Activated CD8-positive, alpha-beta memory T cell treated with anti-CD3 and anti-CD28 coated beads, Interleukin-2, amount 50 U/mL, for 24 hours (primary cell): Measurements from ENCODE around the gene THRB.

Experiments
- DNase-seq: peaks from one replicate; pipeline ENCODE4 v3.0.0-alpha.2; 2020; ENCODE audit errors: extremely low read depth

Gene THRB

GRCh38 chr3:24377218-24377993 lies 117.2 kb downstream of the THRB start:
- DNase-seq, result no peak

- DNase-seq, result no peak
Observed at GRCh38 chr3:24375947-24376384, 118.7 kb downstream of the THRB start.

DNA sequence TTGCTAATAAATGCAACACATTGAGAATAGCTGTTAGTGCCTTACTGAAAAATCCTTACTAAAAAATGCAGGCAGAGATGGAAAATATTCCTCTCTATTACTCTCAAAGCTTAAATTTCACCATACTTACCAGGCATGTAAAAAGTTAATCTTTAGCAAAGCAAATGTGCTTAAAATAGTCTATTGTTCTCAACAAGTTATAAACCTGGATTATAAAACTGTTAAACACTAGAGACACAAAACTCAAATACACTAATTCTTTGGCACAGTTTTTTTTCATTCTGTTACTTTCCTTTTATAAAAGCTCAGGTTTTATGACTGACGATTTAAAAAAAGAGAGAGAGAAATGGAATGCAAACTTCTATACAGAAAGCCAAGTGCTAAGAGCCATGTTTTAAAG lies 119.8 kb downstream of the THRB start:
- DNase-seq, result no peak

DNA sequence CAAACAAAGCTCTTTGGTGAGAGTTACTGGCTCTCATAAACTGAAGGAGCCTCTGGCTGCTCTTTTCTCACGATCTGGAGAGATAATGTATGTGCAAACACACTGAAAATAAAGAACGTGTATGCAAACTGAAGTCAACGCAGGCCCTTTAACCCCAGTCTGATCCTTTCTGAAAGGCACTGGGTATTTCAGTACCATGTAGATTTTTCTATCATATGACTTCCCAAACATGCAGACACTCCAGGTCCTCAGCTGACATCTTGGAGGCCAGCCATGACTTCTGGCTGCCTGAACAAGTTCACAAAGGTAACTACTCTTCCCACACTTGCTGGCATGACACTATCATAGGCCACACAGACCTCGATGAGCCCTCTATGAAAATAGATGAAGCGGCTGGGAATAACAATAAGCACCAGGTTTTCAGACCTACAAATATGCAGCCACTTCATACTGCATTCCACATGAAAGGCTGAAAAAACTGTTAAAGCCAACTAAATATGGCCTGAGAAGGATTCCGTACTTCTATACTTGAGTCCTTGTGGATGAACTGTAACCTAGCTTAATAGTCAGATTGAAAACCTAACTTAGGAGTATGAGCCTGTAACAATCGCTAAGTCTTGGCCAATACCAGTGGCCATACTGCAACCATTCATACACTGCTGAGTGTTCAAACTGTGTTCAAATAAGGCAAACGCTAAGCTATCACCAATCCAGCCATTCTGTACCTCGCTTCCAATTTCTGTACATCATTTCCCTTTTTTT lies 121.3 kb downstream of the THRB start:
- no peak for DNase-seq

DNA sequence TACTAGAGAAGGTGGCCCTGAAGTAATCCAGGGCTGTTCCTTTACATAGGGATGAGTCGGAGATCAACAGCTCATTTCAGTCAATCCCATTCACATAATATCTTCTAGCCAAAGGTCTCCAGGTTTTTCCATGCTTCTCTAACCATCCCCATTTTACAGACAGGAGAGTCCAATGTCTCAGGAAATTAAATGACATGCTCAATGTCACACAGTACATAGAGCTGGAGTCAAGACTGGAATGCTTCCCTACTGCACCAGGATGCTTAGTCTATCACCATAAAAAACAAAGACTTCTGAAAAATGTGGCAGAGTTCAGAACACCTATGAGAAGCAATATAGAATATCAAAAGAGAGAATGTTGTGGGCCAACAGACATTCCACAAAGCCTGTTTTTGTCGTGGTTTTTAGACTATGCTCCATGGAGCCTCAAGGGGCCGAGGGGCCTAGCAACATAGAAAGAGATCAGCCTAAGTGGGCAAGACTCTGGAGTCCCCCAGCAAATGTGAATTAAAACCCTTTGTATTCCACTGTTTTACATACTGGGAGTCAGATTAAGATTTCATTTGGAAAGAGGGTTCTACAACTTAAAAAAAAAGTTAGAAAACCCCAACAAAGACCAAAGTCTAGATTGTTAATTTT lies 122.0 kb downstream of the THRB start:
- DNase-seq, result no peak

GRCh38 chr3:24370352-24371090 lies 124.1 kb downstream of the THRB start:
- DNase-seq, result no peak

- no peak for DNase-seq
Observed at GRCh38 chr3:24368605-24369004, 126.0 kb downstream of the THRB start.

DNA sequence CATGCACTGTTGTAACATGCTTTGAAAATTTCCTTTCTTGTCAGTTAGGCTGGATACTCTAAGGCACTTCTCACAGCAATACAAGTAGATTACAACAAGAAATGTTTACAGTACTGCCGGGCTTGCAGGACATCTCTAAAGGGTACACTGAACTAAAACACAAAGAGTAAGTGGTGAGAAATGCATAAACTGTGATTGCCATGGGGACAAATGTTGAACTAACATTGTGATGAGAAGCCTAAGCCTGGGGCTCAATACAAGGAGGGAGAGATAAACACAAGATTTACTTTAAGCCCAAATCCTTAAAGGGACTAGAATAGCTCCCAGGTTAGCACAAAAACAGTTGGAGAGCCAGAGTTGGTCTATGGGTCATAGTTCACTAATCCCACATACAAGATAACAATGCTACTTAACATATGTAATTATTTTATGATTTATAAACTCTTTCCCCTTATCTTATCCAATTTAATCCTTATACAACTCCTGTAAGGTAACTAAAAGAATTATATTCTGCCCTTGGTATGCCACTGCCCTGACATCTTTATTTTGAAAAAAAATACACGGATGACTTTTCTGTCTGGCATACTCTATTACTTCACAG lies 126.9 kb downstream of the THRB start:
- no peak for DNase-seq

DNA sequence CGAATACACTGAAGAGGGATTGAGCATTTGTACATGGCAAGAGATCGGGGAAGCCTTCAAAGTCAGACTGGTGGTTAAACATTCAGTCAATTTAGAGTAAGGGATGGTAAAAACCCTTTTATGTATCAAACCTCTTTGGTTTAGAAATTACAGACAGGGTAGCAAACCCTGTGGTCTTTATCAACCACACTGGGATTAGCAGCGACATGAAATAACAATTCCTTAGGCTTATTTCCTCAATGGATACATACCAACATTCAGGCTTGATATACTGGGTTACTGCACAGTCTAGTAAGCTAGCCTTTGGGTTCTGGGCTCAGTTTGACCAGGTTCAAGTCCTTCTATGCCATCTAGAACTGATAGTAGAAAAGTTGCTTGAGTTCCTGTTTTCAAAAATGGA lies 127.4 kb downstream of the THRB start:
- DNase-seq, result no peak

- DNase-seq, result no peak
Observed at GRCh38 chr3:24365168-24365567, 129.5 kb downstream of the THRB start.

- no peak for DNase-seq
Observed at GRCh38 chr3:24364359-24364758, 130.3 kb downstream of the THRB start.

GRCh38 chr3:24363242-24363641 lies 131.4 kb downstream of the THRB start:
- DNase-seq, result no peak

DNA sequence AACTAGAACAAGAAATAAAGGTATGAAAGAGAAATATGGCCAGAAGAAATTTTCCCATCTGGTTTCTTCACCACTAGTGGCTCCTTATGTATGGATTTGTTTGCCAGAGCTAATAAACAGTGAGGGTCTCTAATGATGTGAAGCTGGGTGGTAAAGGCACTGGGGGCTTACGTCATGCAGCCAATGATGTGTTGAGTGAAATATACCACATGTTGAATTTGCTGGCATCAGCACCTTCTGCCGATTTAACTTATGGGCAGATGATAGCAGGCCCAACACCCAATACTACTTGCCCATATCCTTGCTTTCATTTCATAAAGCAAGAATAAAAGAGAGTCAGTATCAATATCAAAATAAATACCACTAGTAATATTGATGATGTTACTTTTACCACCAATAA lies 133.0 kb downstream of the THRB start:
- no peak for DNase-seq

DNA sequence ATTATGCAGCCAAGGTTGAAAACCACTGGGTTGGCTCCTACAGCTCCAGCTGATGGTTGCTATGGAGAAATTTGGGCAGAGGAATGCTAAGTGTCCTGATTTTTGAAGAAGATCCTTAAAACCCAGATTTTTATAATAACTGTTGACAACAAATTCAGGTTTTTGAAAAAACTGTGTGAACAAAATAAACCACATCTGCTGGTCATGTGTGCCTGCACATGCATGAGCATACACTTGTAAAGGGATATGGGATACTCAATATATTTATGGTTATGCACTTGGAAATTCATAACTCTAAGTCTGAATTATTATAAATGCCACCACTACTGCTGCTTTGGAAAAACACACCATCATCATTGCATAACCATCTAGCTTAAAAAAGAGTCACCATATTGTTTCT lies 133.7 kb downstream of the THRB start:
- no peak for DNase-seq

DNA sequence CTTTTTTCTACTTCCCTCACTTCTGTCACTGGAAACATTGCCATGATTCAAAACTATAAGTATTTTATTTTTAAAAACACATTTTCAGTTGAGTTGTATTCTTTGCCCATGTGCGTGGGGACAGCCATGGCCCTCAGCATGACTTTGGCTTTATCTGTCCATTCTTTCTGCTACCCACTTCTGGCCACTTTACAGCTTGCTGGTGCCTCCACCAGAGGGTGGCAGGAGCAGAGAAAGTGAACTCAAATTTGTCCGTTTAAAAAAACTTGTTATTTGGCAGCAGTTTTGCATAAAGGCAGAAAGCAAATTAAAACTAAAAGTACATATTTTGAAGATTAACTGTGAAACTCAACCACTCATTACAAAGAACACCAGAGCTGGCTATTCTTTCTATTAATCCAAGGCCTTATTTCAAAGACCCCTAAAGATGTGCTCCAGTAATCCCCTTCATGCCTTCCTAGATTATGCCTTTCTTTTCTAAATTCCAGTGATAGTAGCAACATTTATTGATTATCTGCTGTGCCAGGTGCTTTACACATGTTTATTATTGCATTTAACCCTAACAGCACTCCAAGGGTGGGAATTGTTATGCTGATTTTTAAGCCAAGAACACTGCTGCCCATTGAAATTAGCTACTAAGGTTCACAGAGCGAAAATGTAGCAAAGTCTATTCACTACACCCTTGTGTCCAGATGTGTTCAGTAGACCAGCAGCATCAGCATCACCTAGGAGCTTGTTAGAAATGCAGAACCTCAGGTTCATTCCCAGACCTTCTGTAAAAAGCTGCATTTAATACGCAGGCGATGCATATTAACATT lies 134.8 kb downstream of the THRB start:
- no peak for DNase-seq

GRCh38 chr3:24359102-24359501 lies 135.5 kb downstream of the THRB start:
- DNase-seq, result no peak

GRCh38 chr3:24357635-24358034 lies 137.0 kb downstream of the THRB start:
- no peak for DNase-seq

DNA sequence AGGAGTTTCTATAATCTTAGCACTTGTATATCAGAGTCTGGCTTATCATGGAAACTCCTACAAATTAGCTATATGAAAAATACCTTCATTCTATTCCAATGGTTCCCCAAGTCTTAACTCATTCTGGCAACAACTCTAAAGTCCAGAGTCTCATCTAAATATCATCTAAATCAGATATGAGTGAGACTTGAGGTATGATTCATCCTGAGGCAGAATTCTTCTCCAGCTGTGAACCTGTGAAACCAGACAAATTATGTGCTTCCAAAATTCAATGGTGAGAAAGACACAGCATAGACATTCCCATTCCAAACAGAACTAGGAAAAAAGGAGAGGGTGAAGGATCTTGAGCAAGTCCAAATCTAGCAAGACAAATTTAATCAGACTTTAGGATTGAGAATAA lies 138.8 kb downstream of the THRB start:
- no peak for DNase-seq

- no peak for DNase-seq
Observed at GRCh38 chr3:24354230-24354629, 140.4 kb downstream of the THRB start.

- DNase-seq, result no peak
Observed at GRCh38 chr3:24352893-24353553, 141.6 kb downstream of the THRB start.
